Activated T-helper 2 cell treated with anti-CD3 and anti-CD28 coated beads, Interferon-gamma antibody, Interleukin-2, Interleukin-4, amounts not matched to agents 10 μg/mL and 5 μg/mL and 100 μg/mL, durations not matched to agents 14 hours and 24 hours and 36 hours (primary cell): ENCODE results near the gene STX4. TPM values are rescaled to one million over a fixed set of nuclear protein-coding genes. Genes with fewer than 3 reads are reported as not detected.

Experiments used
- DNase-seq: peaks from one replicate; pipeline ENCODE4 v3.0.0; 2021; ENCODE audit warnings: low spot score
- H3K27ac Mint-ChIP-seq: one replicate; pipeline ENCODE4 v1.8.0; 2021; ENCODE audit warnings: mixed read lengths
- H3K27me3 Mint-ChIP-seq: one replicate; pipeline ENCODE4 v1.8.0; 2021; ENCODE audit warnings: low read depth, mixed read lengths
- H3K36me3 Mint-ChIP-seq: one replicate; pipeline ENCODE4 v1.8.0; 2021; ENCODE audit warnings: low read depth, mixed read lengths
- H3K4me1 Mint-ChIP-seq: one replicate; pipeline ENCODE4 v1.8.0; 2021; ENCODE audit warnings: low read depth, mixed read lengths
- H3K4me3 Mint-ChIP-seq: one replicate; pipeline ENCODE4 v1.8.0; 2021; ENCODE audit warnings: low read depth, mild to moderate bottlenecking, moderate library complexity, mixed read lengths
- H3K9me3 Mint-ChIP-seq: one replicate; pipeline ENCODE4 v1.8.0; 2021; ENCODE audit warnings: mixed read lengths
- intact Hi-C: fragments of 100-400 bp; cut with micrococcal nuclease; formaldehyde crosslinking; loops from one replicate; pipeline ENCODE4 v1.15.1; 2023
- total RNA-seq: library from RNA; stranded (reverse); gene quantifications from 2 replicates; pipeline ENCODE4 v1.2.3, GENCODE V29; 2022

STX4 gene
- total RNA-seq, 1 donor from 2014 or later: 51.8 TPM

DNA sequence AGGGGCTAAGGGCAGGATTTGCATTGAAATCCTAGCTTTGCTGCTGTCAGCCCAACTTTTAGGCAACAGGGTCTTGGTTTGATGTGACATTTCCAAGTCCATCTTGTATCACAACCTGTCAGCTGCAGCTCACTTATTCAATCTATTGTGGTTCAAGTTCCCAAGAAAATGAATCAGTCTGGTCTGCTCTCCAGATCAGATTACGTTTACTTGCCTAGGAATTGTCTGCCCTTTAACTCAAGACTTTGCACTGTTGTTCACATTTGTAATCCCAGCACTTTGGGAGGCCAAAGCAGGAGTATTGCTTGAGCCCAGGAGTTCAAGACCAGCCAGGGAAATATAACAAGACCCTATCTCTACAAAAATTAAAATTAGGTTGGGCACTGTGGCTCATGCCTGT, 10.0 kb downstream of the STX4 start:
- Mint-ChIP-seq H3K27ac (no peak overlapping the region), H3K4me1 (no peaks in the 10 kb centered on the region), H3K27me3 (no peaks in the 10 kb centered on the region), H3K36me3 (peaks cover 19% of the 10 kb centered on the region), H3K9me3 (no peaks in the 10 kb centered on the region), H3K4me3 (no peak overlapping the region)
- no peak for DNase-seq
- intact Hi-C loops: no loop called here

DNA sequence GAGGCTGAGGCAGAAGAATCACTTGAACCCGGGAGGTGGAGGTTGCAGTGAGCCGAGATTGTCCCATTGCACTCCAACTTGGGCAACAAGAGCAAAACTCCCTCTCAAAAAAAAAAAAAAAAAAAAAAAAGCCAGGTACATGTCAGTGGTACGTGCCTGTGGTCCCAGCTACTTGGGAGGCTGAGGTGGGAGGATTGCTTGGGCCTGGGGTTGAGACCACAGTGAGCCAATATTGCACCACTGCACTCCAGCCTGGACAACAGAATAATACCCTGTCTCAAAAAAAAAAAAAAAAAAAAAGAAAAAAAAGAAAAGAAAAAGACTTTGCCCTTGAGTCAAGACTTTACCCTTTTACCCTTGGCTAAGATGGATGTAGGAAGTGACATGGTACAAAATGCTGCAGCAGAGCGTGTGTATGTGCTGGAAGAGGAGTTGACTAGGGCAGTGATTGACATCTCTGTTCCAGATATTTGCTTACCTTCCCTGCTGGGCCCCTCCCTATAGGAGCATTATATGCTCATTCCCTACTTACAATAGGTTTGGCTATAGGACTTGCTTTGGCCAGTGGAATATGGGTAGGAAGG, 10.6 kb downstream of the STX4 start:
- H3K27me3 Mint-ChIP-seq: no peaks in the 10 kb centered on the region
- H3K27ac Mint-ChIP-seq: no peak overlapping the region
- no peaks in the 10 kb centered on the region for H3K4me1 Mint-ChIP-seq
- DNase-seq: no peak
- H3K36me3 Mint-ChIP-seq: peaks cover 12% of the 10 kb centered on the region
- intact Hi-C loops: no loop called here
- no peak overlapping the region for H3K4me3 Mint-ChIP-seq
- H3K9me3 Mint-ChIP-seq: no peaks in the 10 kb centered on the region

DNA sequence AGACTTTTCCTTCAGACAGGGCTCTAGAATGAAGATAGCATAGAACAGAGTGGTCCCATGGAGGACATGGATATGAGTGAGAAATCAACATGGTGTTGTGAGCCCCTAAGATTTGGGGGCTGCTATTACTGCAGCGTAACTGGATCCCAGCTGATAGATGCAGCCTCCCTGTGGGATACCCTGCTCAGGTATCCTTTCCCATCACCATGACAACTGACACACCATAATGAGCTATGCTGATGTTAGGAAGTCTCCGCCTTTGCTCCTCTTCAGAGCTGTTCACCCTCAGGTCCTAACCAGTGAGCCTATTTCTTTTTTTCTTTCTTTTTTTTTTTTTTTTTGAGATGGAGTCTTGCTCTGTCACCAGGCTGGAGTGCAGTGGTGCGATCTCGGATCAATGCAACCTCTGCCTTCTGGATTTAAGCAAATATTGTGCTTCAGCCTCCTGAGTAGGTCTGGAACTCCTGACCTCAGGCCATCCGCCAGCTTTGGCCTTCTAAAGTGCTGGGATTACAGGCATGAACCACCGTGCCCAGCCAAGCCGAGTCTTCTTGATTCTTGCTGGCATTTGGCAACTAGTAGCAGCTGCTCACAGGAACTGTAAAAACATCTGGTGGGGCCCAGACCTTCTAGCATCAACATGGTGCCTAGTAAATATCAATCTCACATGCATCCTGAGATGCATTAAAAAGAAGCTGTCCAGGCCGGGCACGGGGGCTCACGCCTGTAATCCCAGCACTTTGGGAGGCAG, 17.1 kb downstream of the STX4 start:
- no peaks in the 10 kb centered on the region for H3K27me3 Mint-ChIP-seq
- peaks cover 9% of the 10 kb centered on the region for H3K4me1 Mint-ChIP-seq
- DNase-seq: no peak
- H3K4me3 Mint-ChIP-seq: no peak overlapping the region
- no peaks in the 10 kb centered on the region for H3K36me3 Mint-ChIP-seq
- no peaks in the 10 kb centered on the region for H3K9me3 Mint-ChIP-seq
- H3K27ac Mint-ChIP-seq: no peak overlapping the region
- intact Hi-C loops: no loop called here

DNA sequence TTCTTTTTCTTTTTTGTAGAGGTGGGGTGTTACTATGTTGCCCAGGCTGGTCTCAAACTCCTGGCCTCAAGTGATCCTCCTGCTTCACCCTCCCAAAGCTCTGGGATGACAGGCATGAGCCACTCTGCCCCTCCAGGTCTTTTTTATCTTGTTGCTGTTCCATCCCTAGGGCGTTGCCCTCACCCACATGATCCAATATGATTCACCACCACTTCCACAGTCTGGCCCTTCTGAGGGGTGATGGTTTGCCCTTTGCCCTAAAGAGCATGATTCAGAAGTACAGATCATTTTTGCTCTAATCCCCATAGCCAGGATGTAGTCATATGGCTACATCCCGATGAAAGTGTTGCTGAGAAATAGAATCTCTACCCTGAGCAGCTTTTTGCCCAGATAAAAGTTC, 18.8 kb downstream of the STX4 start:
- Mint-ChIP-seq H3K27me3 (no peaks in the 10 kb centered on the region), H3K36me3 (peaks cover 4% of the 10 kb centered on the region), H3K9me3 (no peaks in the 10 kb centered on the region), H3K27ac (no peak overlapping the region), H3K4me3 (no peak overlapping the region), H3K4me1 (peaks cover 9% of the 10 kb centered on the region)
- intact Hi-C loops: no loop called here
- DNase-seq: no peak

DNA sequence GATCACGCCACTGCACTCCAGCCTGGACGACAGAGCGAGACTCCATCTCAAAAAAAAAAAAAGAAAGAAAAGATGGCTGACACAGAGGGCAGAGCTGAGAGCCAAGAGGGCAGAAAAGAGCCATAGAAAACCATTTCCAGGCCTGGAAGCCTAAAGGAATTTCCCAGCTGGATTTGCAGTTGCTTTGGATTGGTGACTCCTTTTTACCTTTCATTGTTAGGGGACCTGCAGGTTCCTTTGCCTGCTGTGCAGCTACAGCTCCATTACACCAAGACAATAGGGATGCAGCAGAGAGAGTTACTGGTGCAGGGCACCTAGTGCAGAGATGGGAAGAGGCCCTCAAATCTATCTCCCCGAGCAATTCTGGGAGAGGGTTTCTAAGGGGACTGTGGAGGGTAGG, 22.3 kb downstream of the STX4 start:
- Mint-ChIP-seq H3K27ac (peak overlapping the region; percentile 38), H3K4me1 (peaks cover 9% of the 10 kb centered on the region), H3K4me3 (no peak overlapping the region), H3K9me3 (no peaks in the 10 kb centered on the region), H3K36me3 (peaks cover 15% of the 10 kb centered on the region), H3K27me3 (no peaks in the 10 kb centered on the region)
- DNase-seq: no peak
- intact Hi-C loops: no loop called here

DNA sequence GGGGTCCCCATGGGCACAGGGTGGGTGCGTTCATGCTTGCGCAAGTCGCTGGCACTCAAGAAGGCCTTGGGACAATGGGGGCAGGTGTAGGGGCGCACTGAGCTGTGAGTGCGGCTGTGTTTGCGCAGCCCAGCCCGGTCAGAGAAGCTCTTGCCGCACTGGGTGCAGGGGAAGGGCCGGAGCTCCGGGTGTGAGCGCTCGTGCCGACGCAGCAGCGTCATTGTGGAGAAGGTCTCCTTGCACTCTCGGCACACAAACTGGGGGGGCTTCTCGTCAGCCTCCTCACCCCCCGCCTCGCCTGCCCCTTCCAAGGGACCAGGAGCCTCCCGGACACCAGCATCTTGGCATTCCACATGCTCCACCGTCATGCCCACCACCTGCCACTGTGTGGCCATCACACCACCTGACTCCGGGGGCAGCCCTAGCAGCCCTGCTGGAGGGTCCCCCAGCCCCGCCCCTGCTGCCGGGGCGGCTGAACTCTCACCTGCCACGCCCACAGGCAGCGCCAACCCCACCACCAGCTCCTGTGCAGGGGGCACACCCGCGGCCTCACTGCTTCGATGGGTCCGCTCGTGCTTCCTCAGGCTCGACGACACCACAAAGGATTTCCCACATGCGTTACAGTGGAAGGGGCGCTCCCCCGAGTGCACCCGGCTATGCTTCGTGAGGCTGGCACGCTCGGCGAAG, 27.9 kb downstream of the STX4 start:
- intact Hi-C loops: no loop called here
- Mint-ChIP-seq H3K27ac (no peak overlapping the region), H3K4me1 (peaks cover 24% of the 10 kb centered on the region), H3K4me3 (no peak overlapping the region), H3K27me3 (no peaks in the 10 kb centered on the region), H3K36me3 (peaks cover 50% of the 10 kb centered on the region), H3K9me3 (no peaks in the 10 kb centered on the region)
- no peak for DNase-seq

DNA sequence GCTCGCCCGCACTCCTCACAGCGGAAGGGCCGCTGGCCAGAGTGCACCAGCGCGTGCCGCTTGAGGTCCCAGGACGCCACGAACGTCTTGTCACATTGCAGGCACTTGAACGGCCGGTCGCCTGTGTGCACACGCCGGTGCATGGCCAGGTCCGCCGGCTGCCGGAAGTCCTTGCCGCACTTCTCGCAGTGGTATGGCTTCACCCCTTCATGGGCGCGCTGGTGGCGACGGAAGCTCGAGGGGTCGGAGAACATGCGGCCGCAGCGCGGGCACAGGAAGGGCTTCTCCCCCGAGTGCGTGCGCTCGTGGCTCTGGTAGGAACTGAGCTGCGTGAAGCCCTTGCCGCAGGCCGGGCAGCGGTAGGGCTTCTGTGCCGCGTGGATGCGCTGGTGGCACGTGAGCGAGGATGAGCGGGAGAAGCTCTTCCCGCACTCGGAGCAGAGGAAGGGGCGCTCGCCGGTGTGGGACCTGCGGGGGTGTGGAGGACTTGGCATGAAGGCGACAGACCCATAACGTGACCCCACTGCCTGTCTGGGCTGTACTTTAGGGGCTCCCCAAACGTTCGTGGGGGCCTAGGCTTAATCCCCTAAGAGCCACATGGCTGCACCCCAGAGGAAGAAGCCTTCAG, 28.6 kb downstream of the STX4 start:
- intact Hi-C loops: no loop called here
- Mint-ChIP-seq H3K4me3 (no peak overlapping the region), H3K4me1 (peaks cover 24% of the 10 kb centered on the region), H3K27me3 (no peaks in the 10 kb centered on the region), H3K36me3 (peaks cover 50% of the 10 kb centered on the region), H3K9me3 (no peaks in the 10 kb centered on the region), H3K27ac (no peak overlapping the region)
- no peak for DNase-seq

DNA sequence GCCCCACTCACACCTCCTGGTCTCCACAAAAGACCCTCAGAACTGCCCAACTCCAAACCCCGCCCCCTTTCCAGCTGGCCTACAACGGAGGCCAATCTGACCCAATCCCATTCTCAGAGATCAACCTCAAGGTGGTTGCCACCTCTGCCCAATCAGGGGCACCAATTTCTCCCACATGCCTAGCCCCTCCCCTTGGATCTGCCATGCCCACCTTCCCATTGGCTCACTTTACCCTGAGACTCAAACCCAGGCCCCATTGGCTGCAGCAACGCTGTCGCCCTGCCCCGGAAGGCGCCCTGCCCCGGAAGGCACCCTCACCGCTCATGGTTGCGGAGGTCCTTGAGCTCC, 30.1 kb downstream of the STX4 start:
- H3K36me3 Mint-ChIP-seq: peaks cover 50% of the 10 kb centered on the region
- no peak for DNase-seq
- H3K4me3 Mint-ChIP-seq: peak overlapping the region; percentile 37
- no peaks in the 10 kb centered on the region for H3K27me3 Mint-ChIP-seq
- peaks cover 26% of the 10 kb centered on the region for H3K4me1 Mint-ChIP-seq
- H3K9me3 Mint-ChIP-seq: no peaks in the 10 kb centered on the region
- intact Hi-C loops: no loop called here
- H3K27ac Mint-ChIP-seq: no peak overlapping the region

DNA sequence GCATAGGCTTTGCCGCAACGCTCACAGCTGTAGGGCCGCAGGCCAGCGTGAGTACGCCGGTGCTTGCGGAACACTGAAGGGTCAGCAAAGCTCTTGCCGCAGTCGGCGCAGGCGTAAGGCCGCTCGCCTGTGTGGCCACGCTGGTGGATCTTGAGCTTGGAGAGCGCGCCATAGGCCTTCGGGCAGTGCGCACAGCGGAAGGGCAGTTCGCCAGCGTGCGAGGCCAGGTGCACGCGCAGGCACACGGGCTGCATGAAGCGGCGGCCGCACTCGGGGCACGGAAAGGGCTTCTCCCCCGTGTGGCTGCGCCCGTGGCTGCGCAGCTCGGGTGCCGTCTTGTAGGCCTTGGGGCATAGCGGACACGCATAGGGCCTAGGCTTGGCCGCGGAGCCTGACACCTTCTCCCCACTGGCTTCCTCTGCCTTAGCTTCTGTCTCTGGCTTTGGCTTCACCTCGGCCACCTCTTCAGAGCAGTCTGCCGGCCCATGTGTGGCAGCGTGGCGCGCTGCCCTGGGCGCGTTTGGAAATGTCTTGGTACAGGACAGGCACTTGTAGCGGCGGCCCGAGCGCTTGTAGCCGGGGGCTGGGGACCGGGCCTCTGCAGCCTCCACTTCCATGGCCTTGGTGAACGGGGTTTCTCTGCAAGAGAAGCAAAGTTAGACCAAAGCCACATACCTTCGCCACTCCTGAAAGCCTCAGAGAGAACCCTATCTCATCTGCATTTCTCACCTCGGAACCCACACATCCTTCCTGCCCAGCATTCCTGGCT, 30.7 kb downstream of the STX4 start:
- Mint-ChIP-seq H3K9me3 (no peaks in the 10 kb centered on the region), H3K4me1 (peaks cover 28% of the 10 kb centered on the region), H3K4me3 (peak overlapping the region; percentile 65), H3K36me3 (peaks cover 50% of the 10 kb centered on the region), H3K27ac (peak overlapping the region; percentile 59), H3K27me3 (no peaks in the 10 kb centered on the region)
- no peak for DNase-seq
- intact Hi-C loops: no loop called here

DNA sequence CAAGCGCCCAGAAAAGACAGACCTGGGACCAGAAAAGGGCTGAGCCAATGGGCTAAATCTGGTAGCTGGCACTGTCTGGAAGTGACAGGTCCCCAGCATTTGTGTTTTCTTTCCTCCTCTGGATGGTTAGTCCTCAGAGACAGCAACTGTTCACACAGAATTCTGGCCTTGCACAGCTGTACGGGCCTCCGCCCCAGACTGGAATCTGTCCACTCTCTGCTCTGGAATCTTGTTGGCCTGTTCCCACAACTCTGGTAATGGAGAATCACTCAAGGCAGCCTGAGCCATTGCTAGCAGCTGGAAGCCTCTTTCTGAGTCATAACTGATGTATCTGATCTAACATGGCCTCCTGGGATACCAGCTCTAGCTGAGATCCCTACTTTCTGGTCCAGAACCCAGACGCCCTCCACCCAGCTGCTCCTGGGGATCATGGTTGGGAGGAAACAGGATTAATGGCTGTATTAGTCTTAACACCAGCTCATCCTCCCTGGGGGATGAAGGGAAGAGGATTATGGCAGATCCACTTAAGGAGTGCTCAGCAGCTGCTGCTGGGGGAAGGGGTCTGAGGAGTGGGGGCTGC, 31.6 kb downstream of the STX4 start:
- DNase-seq: no peak
- intact Hi-C loops: no loop called here
- Mint-ChIP-seq H3K36me3 (peaks cover 46% of the 10 kb centered on the region), H3K4me3 (peak overlapping the region; percentile 65), H3K9me3 (no peaks in the 10 kb centered on the region), H3K4me1 (peaks cover 31% of the 10 kb centered on the region), H3K27me3 (no peaks in the 10 kb centered on the region), H3K27ac (peak overlapping the region; percentile 59)

DNA sequence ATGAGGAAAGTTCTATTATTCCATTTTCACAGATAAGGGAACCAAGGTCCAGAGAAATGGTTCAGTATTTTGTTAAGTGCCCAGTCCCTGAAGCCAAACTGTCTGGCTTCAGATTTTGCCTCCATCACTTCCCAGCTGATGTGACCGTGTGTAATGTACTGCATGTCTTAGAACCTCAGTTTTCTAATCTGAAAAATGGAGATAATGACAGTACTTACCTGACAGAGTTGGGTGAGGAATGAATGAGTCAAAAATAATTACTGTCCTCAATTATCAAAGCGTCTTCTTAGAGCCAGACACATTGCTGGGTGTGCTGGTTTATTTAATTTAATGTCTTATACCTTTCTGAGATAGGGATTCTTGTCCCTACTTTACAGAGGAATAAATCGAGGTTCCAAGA, 34.0 kb downstream of the STX4 start:
- no peak overlapping the region for H3K4me3 Mint-ChIP-seq
- peaks cover 40% of the 10 kb centered on the region for H3K4me1 Mint-ChIP-seq
- H3K36me3 Mint-ChIP-seq: peaks cover 25% of the 10 kb centered on the region
- no peaks in the 10 kb centered on the region for H3K27me3 Mint-ChIP-seq
- no peak for DNase-seq
- H3K9me3 Mint-ChIP-seq: no peaks in the 10 kb centered on the region
- intact Hi-C loops: no loop called here
- no peak overlapping the region for H3K27ac Mint-ChIP-seq

DNA sequence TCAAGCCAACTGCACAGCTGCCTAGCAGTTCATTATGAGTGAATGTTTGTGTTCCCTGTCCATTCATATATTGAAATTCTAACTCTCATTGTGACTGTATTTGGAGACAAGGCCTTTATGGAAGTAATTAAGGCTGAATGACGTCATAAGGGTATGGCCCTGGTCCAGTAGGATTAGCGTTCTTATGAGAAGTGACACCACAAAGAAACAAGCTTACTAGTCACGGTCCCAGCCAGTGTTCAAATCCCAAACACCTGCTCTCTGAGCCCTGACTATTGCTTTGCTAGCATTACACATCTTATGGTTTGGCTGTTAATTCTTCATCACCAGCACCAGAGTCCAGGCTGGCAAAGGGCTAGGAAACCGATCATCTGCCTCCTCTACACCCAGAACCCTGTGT, 38.5 kb downstream of the STX4 start:
- H3K27me3 Mint-ChIP-seq: no peaks in the 10 kb centered on the region
- peaks cover 26% of the 10 kb centered on the region for H3K4me1 Mint-ChIP-seq
- peaks cover 15% of the 10 kb centered on the region for H3K36me3 Mint-ChIP-seq
- peak overlapping the region; percentile 96 for H3K27ac Mint-ChIP-seq
- H3K4me3 Mint-ChIP-seq: peak overlapping the region; percentile 99
- no peaks in the 10 kb centered on the region for H3K9me3 Mint-ChIP-seq
- no peak for DNase-seq
- intact Hi-C loops: loop anchor here (5.0 kb wide), 1 partner anchor 35 kb away; the partner anchor contains the start of gene BCKDK
